B cell (primary cell): Measurements from ENCODE around the gene EIF2D. TPM values are rescaled to one million over a fixed set of nuclear protein-coding genes. Genes with fewer than 3 reads are reported as not detected.

ENCODE experiments used
- ATAC-seq: fragments of 200-7000 bp; cut with Tn5 transposase; one replicate; pipeline ENCODE4 v1.10.0; 2021; ENCODE audit warnings: low read depth, mild to moderate bottlenecking, moderate number of reproducible peaks, moderate library complexity
- CTCF ChIA-PET: fragments of 350-600 bp; sonication (Branson Sonifier 250); formaldehyde crosslinking; loops from one replicate; lab custom pipeline; 2021; ENCODE audit warnings: antibody characterized with exemption, inconsistent platforms; lab: Charles Lee
- POLR2A ChIA-PET: fragments of 350-600 bp; sonication (Branson Sonifier 250); formaldehyde crosslinking; loops from one replicate; lab custom pipeline; 2021; ENCODE audit warnings: antibody characterized with exemption; lab: Charles Lee
- DNase-seq: peaks from one replicate; pipeline ENCODE4 v3.0.0; 2013
- H2AFZ ChIP-seq: 2 replicates; pipeline ENCODE4 v1.6.1; 2012; ENCODE audit warnings: mild to moderate bottlenecking, low read depth, low read length; ENCODE audit not compliant: insufficient read depth, poor library complexity, severe bottlenecking
- H3K27ac ChIP-seq, 2 donors: 1 replicate in 1 of 2; 2 replicates in 1 of 2; pipeline ENCODE4 v1.5.1; 2012 to 2013; ENCODE audit warnings: low read length in 2 of 2, mild to moderate bottlenecking in 2 of 2, moderate library complexity in 1 of 2
- H3K27me3 ChIP-seq, 4 experiments: fragments of 200-600 bp in 1 of 4; sonication (generic) in 1 of 4; replicated peaks in 1 of 4; 1 replicate in 2 of 4; 2 replicates in 2 of 4; pipeline versions ENCODE4 v1.6.1 to v1.7.0; 2013 to 2016; ENCODE audit warnings: low read length in 3 of 4, mild to moderate bottlenecking in 2 of 4, mixed read lengths in 1 of 4, moderate library complexity in 1 of 4; ENCODE audit not compliant: insufficient read depth in 4 of 4, control insufficient read depth in 3 of 4; ENCODE audit errors: control extremely low read depth in 1 of 4
- H3K36me3 ChIP-seq, 2 experiments: replicated peaks in 1 of 2; 1 replicate in 1 of 2; 2 replicates in 1 of 2; pipeline versions ENCODE4 v1.6.1 to v1.7.1; 2013; ENCODE audit warnings: low read length in 1 of 2; ENCODE audit not compliant: insufficient read depth in 2 of 2, control insufficient read depth in 1 of 2; ENCODE audit errors: control extremely low read depth in 1 of 2, extremely low read depth in 1 of 2
- H3K4me1 ChIP-seq, 2 donors: fragments of 200-600 bp in 1 of 2; sonication (generic) in 1 of 2; 1 replicate in 1 of 2; 2 replicates in 1 of 2; pipeline versions ENCODE4 v1.5.1 to v1.6.1; 2013 to 2017; ENCODE audit warnings: low read length in 2 of 2; ENCODE audit not compliant: control insufficient read depth in 2 of 2, insufficient read depth in 2 of 2
- H3K4me2 ChIP-seq: replicated peaks from 2 replicates; pipeline ENCODE3; 2012; ENCODE audit warnings: mild to moderate bottlenecking, low read depth, low read length; ENCODE audit not compliant: poor library complexity, severe bottlenecking
- H3K4me3 ChIP-seq, 5 experiments: fragments of 200-600 bp in 1 of 5; sonication (generic) in 1 of 5; 1 replicate in 3 of 5; 2 replicates in 2 of 5; pipeline versions ENCODE4 v1.5.1 to v1.7.0; 2011 to 2016; ENCODE audit warnings: low read length in 4 of 5, mild to moderate bottlenecking in 4 of 5, low read depth in 2 of 5, control low read depth in 1 of 5, moderate library complexity in 1 of 5; ENCODE audit not compliant: insufficient read depth in 1 of 5; ENCODE audit errors: control extremely low read depth in 1 of 5, extremely low read depth in 1 of 5
- H3K79me2 ChIP-seq: fragments of 200-600 bp; sonication (generic); one replicate; pipeline ENCODE4 v1.6.0; 2016; ENCODE audit warnings: low read length; ENCODE audit not compliant: control insufficient read depth, insufficient read depth
- H3K9ac ChIP-seq: fragments of 200-600 bp; sonication (generic); 2 replicates; pipeline ENCODE4 v1.6.1; 2017; ENCODE audit warnings: mild to moderate bottlenecking, low read length, moderate library complexity
- H3K9me3 ChIP-seq, 3 donors: one replicate each; pipeline versions ENCODE4 v1.6.1 to v1.7.1; 2013; ENCODE audit warnings: low read length in 2 of 3; ENCODE audit not compliant: control insufficient read depth in 2 of 3, insufficient read depth in 1 of 3; ENCODE audit errors: control extremely low read depth in 1 of 3
- H4K20me1 ChIP-seq: 2 replicates; pipeline ENCODE4 v1.6.0; 2012; ENCODE audit warnings: mild to moderate bottlenecking, low read length; ENCODE audit not compliant: insufficient read depth, control insufficient read depth, poor library complexity, severe bottlenecking
- H3K27ac Mint-ChIP-seq: one replicate; pipeline ENCODE4 v1.8.0; 2021; ENCODE audit warnings: mixed read lengths
- H3K27me3 Mint-ChIP-seq: one replicate; pipeline ENCODE4 v1.8.0; 2021; ENCODE audit warnings: mixed read lengths
- H3K4me1 Mint-ChIP-seq: one replicate; pipeline ENCODE4 v1.8.0; 2021; ENCODE audit warnings: mixed read lengths
- H3K4me3 Mint-ChIP-seq: one replicate; pipeline ENCODE4 v1.8.0; 2021; ENCODE audit warnings: mixed read lengths
- H3K9me3 Mint-ChIP-seq: one replicate; pipeline ENCODE4 v1.8.0; 2022; ENCODE audit warnings: mixed read lengths; ENCODE audit not compliant: insufficient read depth
- EZH2 ChIP-seq: IDR thresholded peaks from 2 replicates; pipeline ENCODE4 v1.6.1; 2012; ENCODE audit warnings: borderline replicate concordance, low read depth, mild to moderate bottlenecking, moderate library complexity, low read length; ENCODE audit not compliant: insufficient read depth, poor library complexity, severe bottlenecking
- WGBS: methylation state at CpG from one replicate; pipeline ENCODE4 v1.1.5; 2013; ENCODE audit warnings: missing lambda C conversion rate; ENCODE audit not compliant: insufficient coverage; 5-methylcytosine and 5-hydroxymethylcytosine counted together
- intact Hi-C: fragments of 100-400 bp; cut with micrococcal nuclease; formaldehyde crosslinking; loops from one replicate; pipeline ENCODE4 v1.10.0; 2022
- polyA plus RNA-seq: library from polyadenylated mRNA; depleted of rRNA; stranded (reverse); fragments of >200 nt; gene quantifications from 2 replicates; pipeline ENCODE4 v1.2.3, GENCODE V29; 2012
- total RNA-seq, 2 donors: library from RNA; stranded (reverse); fragments of 120-200 nt in 1 of 2; gene quantifications; 1 replicate in 1 of 2; 2 replicates in 1 of 2; pipeline versions ENCODE4 v1.2.3 to v1.2.4, GENCODE V29; 2013 to 2022
- TF ChIP-seq, protein P1 (sequence below): fragments of 200-600 bp; IDR thresholded peaks from one replicate; pipeline ENCODE4 v1.8.0; 2022; ENCODE audit warnings: antibody characterized with exemption, mild to moderate bottlenecking

Gene EIF2D
- total and polyA plus RNA-seq, 2 donors (not counting 1 experiment from before 2014, with no cell fraction given) = 62.2 to 64.9 TPM

DNA sequence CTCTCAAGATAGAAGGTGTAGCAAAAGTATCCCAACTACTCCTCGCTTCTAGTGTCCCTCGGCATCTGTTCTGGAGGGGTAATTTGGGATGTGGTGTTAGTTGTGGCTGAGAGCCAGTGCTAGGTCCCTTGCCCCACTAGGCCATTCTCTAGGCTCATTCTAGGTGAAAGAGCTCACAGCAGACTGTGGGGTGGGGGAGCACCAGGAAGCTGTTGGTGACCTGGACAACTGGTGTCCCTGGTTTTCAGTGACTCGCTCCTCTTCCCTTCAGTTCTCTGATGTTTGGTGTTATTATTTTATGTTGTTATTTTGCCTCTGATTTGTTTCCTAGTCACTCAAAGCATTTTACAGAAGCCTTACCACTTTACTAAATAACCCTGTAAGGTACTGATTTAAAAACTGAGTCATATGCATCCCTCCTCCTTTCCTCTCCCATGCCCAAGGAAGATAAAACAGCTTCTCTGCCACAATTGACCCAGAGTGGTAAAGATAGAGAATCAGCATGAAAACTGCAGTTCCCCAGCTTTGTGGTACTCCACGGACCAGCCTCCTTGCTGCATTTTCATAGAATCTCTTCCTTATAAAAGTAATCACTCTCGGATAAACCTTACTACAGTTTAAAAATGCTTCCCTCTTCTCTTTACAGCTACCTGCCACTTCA lies 37.1 kb upstream of the EIF2D start:
- H3K27ac Mint-ChIP-seq = no peak overlapping the region
- Histone ChIP-seq H3K36me3 (no peaks in the 10 kb centered on the region), H3K9ac (no peak overlapping the region), H3K27me3 (no peaks in the 10 kb centered on the region), H3K4me3 (no peak overlapping the region), H4K20me1 (no peaks in the 10 kb centered on the region), H3K9me3 (no peaks in the 10 kb centered on the region), H3K4me2 (no peak overlapping the region), H3K27ac (no peak overlapping the region), H3K4me1 (no peaks in the 10 kb centered on the region), H2AFZ (no peak overlapping the region), H3K79me2 (no peaks in the 10 kb centered on the region)
- H3K4me1 Mint-ChIP-seq = no peaks in the 10 kb centered on the region
- DNase-seq (no peak), ATAC-seq (no peak)
- intact Hi-C loops = no loop called here
- POLR2A ChIA-PET = no interaction called here
- no peaks in the 10 kb centered on the region for H3K9me3 Mint-ChIP-seq
- TF ChIP-seq EZH2 = no peak
- TF ChIP-seq, protein P1, sequence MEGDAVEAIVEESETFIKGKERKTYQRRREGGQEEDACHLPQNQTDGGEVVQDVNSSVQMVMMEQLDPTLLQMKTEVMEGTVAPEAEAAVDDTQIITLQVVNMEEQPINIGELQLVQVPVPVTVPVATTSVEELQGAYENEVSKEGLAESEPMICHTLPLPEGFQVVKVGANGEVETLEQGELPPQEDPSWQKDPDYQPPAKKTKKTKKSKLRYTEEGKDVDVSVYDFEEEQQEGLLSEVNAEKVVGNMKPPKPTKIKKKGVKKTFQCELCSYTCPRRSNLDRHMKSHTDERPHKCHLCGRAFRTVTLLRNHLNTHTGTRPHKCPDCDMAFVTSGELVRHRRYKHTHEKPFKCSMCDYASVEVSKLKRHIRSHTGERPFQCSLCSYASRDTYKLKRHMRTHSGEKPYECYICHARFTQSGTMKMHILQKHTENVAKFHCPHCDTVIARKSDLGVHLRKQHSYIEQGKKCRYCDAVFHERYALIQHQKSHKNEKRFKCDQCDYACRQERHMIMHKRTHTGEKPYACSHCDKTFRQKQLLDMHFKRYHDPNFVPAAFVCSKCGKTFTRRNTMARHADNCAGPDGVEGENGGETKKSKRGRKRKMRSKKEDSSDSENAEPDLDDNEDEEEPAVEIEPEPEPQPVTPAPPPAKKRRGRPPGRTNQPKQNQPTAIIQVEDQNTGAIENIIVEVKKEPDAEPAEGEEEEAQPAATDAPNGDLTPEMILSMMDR = no peak
- CTCF ChIA-PET = interaction anchor here (1.2 to 9.3 kb wide), 6 partner anchors 9 to 170 kb away, joined by 3 to 81 read pairs (median 16); partner anchors contain the start of gene DYRK3
- H3K4me3 Mint-ChIP-seq = no peak overlapping the region
- H3K27me3 Mint-ChIP-seq = no peaks in the 10 kb centered on the region
- 86% methylated on average over 2 of the region's 5 CpGs for WGBS

DNA sequence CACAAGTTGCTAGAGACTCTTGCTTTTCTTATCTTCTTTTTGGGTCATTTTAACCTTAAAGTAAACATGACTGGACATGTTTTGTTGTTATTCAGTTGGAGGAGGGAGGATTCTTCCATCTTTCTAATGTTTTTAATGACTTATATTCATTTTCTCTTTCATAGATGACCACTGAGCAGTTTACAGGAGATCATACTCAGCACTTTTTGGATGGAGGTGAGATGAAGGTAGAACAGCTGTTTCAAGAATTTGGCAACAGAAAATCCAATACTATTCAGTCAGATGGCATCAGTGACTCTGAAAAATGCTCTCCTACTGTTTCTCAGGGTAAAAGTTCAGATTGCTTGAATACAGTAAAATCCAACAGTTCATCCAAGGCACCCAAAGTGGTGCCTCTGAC lies 35.0 kb upstream of the EIF2D start:
- Histone ChIP-seq H3K79me2 (no peaks in the 10 kb centered on the region), H3K36me3 (no peaks in the 10 kb centered on the region), H3K27me3 (no peaks in the 10 kb centered on the region), H3K4me2 (no peak overlapping the region), H3K9me3 (no peaks in the 10 kb centered on the region), H3K9ac (no peak overlapping the region), H4K20me1 (no peaks in the 10 kb centered on the region), H3K27ac (no peak overlapping the region), H2AFZ (no peak overlapping the region), H3K4me1 (no peaks in the 10 kb centered on the region), H3K4me3 (no peak overlapping the region)
- TF ChIP-seq EZH2 = no peak
- TF ChIP-seq, protein P1 = no peak
- no peak overlapping the region for H3K4me3 Mint-ChIP-seq
- DNase-seq (no peak), ATAC-seq (no peak)
- no peaks in the 10 kb centered on the region for H3K9me3 Mint-ChIP-seq
- H3K27ac Mint-ChIP-seq = no peak overlapping the region
- H3K4me1 Mint-ChIP-seq = no peaks in the 10 kb centered on the region
- CTCF ChIA-PET = interaction anchor here (1.1 to 9.3 kb wide), 5 partner anchors 11 to 335 kb away, joined by 3 to 81 read pairs (median 21); partner anchors contain the start of gene DYRK3
- H3K27me3 Mint-ChIP-seq = no peaks in the 10 kb centered on the region
- intact Hi-C loops = no loop called here
- POLR2A ChIA-PET = no interaction called here
